SJCRH30 (cell line): ENCODE data around the gene COX7C. TPM values are rescaled to one million over a fixed set of nuclear protein-coding genes. Genes with fewer than 3 reads are reported as not detected.
"Not testable (repeated sequence)": the region's sequence is repeated elsewhere in the genome, so short reads cannot be mapped to it uniquely, and the experiment has no call there.

Source experiments
- DNase-seq, 2 experiments: peaks; one replicate each; pipeline ENCODE4 v3.0.0-alpha.2; 2015 to 2020
- H3K27ac ChIP-seq: fragments of 250-450 bp; sonication (Bioruptor Pico); 2 replicates; pipeline ENCODE4 v1.5.1; 2020; ENCODE audit warnings: mild to moderate bottlenecking, moderate library complexity
- H3K27me3 ChIP-seq: fragments of 250-450 bp; sonication (Bioruptor Pico); 2 replicates; pipeline ENCODE4 v1.5.1; 2020; ENCODE audit warnings: mild to moderate bottlenecking, moderate library complexity
- H3K36me3 ChIP-seq: fragments of 250-450 bp; sonication (Bioruptor Pico); 2 replicates; pipeline ENCODE4 v1.5.1; 2020; ENCODE audit warnings: mild to moderate bottlenecking, moderate library complexity
- H3K4me1 ChIP-seq: fragments of 250-450 bp; sonication (Bioruptor Pico); 2 replicates; pipeline ENCODE4 v1.5.1; 2020; ENCODE audit warnings: mild to moderate bottlenecking, moderate library complexity
- H3K4me3 ChIP-seq: fragments of 250-450 bp; sonication (Bioruptor Pico); 2 replicates; pipeline ENCODE4 v1.5.1; 2020; ENCODE audit warnings: mild to moderate bottlenecking, moderate library complexity
- H3K9me3 ChIP-seq: fragments of 250-450 bp; sonication (Bioruptor Pico); replicated peaks from 2 replicates; pipeline ENCODE4 v1.5.1; 2020; ENCODE audit warnings: mild to moderate bottlenecking, moderate library complexity
- total RNA-seq: library from RNA; depleted of rRNA; stranded (reverse); fragments of >200 nt; shearing (Covaris generic); gene quantifications from 2 replicates; pipeline ENCODE4 v1.2.3, GENCODE V29; 2014; rRNA removed

The COX7C gene
- 694 and 743 TPM in 2 replicates for total RNA-seq

GRCh38 chr5:86617756-86618576, at the start of gene COX7C:
Gene COX7C, plus strand, starts transcription at chr5:86617941. Its CDS starts 115 bp downstream, at chr5:86618056.
- peak; percentile 95 to 98 for DNase-seq
- H3K27me3 ChIP-seq: no peaks in the 10 kb centered on the region
- H3K4me1 ChIP-seq: peaks cover 10% of the 10 kb centered on the region
- H3K9me3 ChIP-seq: no peaks in the 10 kb centered on the region
- H3K27ac ChIP-seq: peak within 1 kb of the TSS; percentile 83
- peak within 1 kb of the TSS; percentile 94 for H3K4me3 ChIP-seq
- peaks cover 42% of the 10 kb centered on the region for H3K36me3 ChIP-seq

- not testable (repeated sequence) for H3K36me3 ChIP-seq, H3K4me3 ChIP-seq, H3K9me3 ChIP-seq, H3K4me1 ChIP-seq, DNase-seq, H3K27me3 ChIP-seq, H3K27ac ChIP-seq
These were observed 48.0 kb upstream of the COX7C start for GRCh38 chr5:86569522-86570426.

GRCh38 chr5:86570427-86571083, 47.2 kb upstream of the COX7C start:
- H3K9me3 ChIP-seq: no peaks in the 10 kb centered on the region
- no peak overlapping the region for H3K4me3 ChIP-seq
- no peaks in the 10 kb centered on the region for H3K36me3 ChIP-seq
- H3K4me1 ChIP-seq: no peaks in the 10 kb centered on the region
- H3K27me3 ChIP-seq: no peaks in the 10 kb centered on the region
- H3K27ac ChIP-seq: no peak overlapping the region
- no peak for DNase-seq

- not testable (repeated sequence) for H3K27me3 ChIP-seq, DNase-seq, H3K27ac ChIP-seq
These were observed 46.6 kb upstream of the COX7C start for GRCh38 chr5:86571109-86571508.

GRCh38 chr5:86572825-86573517, 44.8 kb upstream of the COX7C start:
- H3K4me3 ChIP-seq: no peak overlapping the region
- H3K9me3 ChIP-seq: no peaks in the 10 kb centered on the region
- H3K36me3 ChIP-seq: no peaks in the 10 kb centered on the region

More at GRCh38 chr5:86571109-86571508, 46.6 kb upstream of the COX7C start:
- not testable (repeated sequence) for H3K36me3 ChIP-seq, H3K9me3 ChIP-seq, H3K4me3 ChIP-seq, H3K4me1 ChIP-seq

GRCh38 chr5:86579502-86579901, 38.2 kb upstream of the COX7C start:
- DNase-seq: no peak

More at GRCh38 chr5:86572825-86573517, 44.8 kb upstream of the COX7C start:
- no peaks in the 10 kb centered on the region for H3K27me3 ChIP-seq
- H3K4me1 ChIP-seq: no peaks in the 10 kb centered on the region
- DNase-seq: no peak
- H3K27ac ChIP-seq: no peak overlapping the region

GRCh38 chr5:86596476-86596875, 21.3 kb upstream of the COX7C start:
- H3K27ac ChIP-seq: no peak overlapping the region
- no peaks in the 10 kb centered on the region for H3K36me3 ChIP-seq
- H3K4me1 ChIP-seq: no peaks in the 10 kb centered on the region
- no peaks in the 10 kb centered on the region for H3K27me3 ChIP-seq
- DNase-seq: no peak
- H3K9me3 ChIP-seq: no peaks in the 10 kb centered on the region
- no peak overlapping the region for H3K4me3 ChIP-seq

More at GRCh38 chr5:86579502-86579901, 38.2 kb upstream of the COX7C start:
- Histone ChIP-seq H3K9me3 (0 out of 2 replicates have a peak, but pooled peaks cover 2% of the 10 kb centered on the region), H3K27me3 (no peaks in the 10 kb centered on the region), H3K27ac (no peak overlapping the region), H3K4me1 (no peaks in the 10 kb centered on the region), H3K4me3 (no peak overlapping the region), H3K36me3 (no peaks in the 10 kb centered on the region)

- no peaks in the 10 kb centered on the region; the same call in 1 of the 2 replicates for H3K9me3 ChIP-seq
- no peak overlapping the region for H3K27ac ChIP-seq
- H3K4me1 ChIP-seq: no peaks in the 10 kb centered on the region
- H3K36me3 ChIP-seq: no peaks in the 10 kb centered on the region
- no peak overlapping the region for H3K4me3 ChIP-seq
- DNase-seq: no peak
- H3K27me3 ChIP-seq: no peaks in the 10 kb centered on the region
These were observed 11.9 kb upstream of the COX7C start for GRCh38 chr5:86605881-86606280.

- H3K4me3 ChIP-seq: no peak overlapping the region
- 0 out of 2 replicates have a peak, but pooled peaks cover 5% of the 10 kb centered on the region for H3K36me3 ChIP-seq
- no peak for DNase-seq
- H3K4me1 ChIP-seq: peaks cover 6% of the 10 kb centered on the region
- no peaks in the 10 kb centered on the region for H3K27me3 ChIP-seq
- no peaks in the 10 kb centered on the region; the same call in 1 of the 2 replicates for H3K9me3 ChIP-seq
- no peak overlapping the region for H3K27ac ChIP-seq
These were observed 4.3 kb upstream of the COX7C start for GRCh38 chr5:86613455-86613854.

- no peak for DNase-seq
- Histone ChIP-seq H3K27me3 (no peaks in the 10 kb centered on the region), H3K4me3 (peak overlapping the region; percentile 94)
These were observed 409 bp upstream of the COX7C start for GRCh38 chr5:86617309-86617755.

GRCh38 chr5:86623785-86624483, 6.2 kb downstream of the COX7C start:
- Histone ChIP-seq H3K36me3 (peaks cover 35% of the 10 kb centered on the region), H3K9me3 (no peaks in the 10 kb centered on the region), H3K4me3 (no peak overlapping the region), H3K27ac (no peak overlapping the region), H3K27me3 (no peaks in the 10 kb centered on the region), H3K4me1 (peaks cover 21% of the 10 kb centered on the region)
- no peak for DNase-seq

More at GRCh38 chr5:86617309-86617755, 409 bp upstream of the COX7C start:
- Histone ChIP-seq H3K4me1 (peaks cover 10% of the 10 kb centered on the region), H3K36me3 (peaks cover 41% of the 10 kb centered on the region), H3K27ac (peak overlapping the region; percentile 83; the same call in 1 of the 2 replicates), H3K9me3 (no peaks in the 10 kb centered on the region)

GRCh38 chr5:86625148-86625547, 7.4 kb downstream of the COX7C start:
- Histone ChIP-seq H3K36me3 (peaks cover 23% of the 10 kb centered on the region), H3K4me1 (peaks cover 17% of the 10 kb centered on the region), H3K9me3 (no peaks in the 10 kb centered on the region), H3K27me3 (no peaks in the 10 kb centered on the region), H3K4me3 (no peak overlapping the region), H3K27ac (no peak overlapping the region)
- DNase-seq: no peak

GRCh38 chr5:86626149-86626548, 8.4 kb downstream of the COX7C start:
- Histone ChIP-seq H3K9me3 (no peaks in the 10 kb centered on the region), H3K27me3 (no peaks in the 10 kb centered on the region), H3K4me1 (peaks cover 17% of the 10 kb centered on the region), H3K36me3 (peaks cover 13% of the 10 kb centered on the region), H3K27ac (no peak overlapping the region; the same call in 1 of the 2 replicates), H3K4me3 (no peak overlapping the region)
- peak in 1 of 2 experiments; percentile 20 for DNase-seq
